WTC11 (cell line): ENCODE measurements around the gene ALG11.

Source experiments
- ATF1 ChIP-seq: sonication (generic); formaldehyde crosslinking; IDR thresholded peaks from 2 replicates; pipeline ENCODE4 v1.8.1; 2023; ENCODE audit warnings: mild to moderate bottlenecking, moderate library complexity, missing genetic modification reagents
- ATF3 ChIP-seq: sonication (generic); formaldehyde crosslinking; conservative IDR thresholded peaks from 2 replicates; pipeline ENCODE4 v1.8.1; 2022; ENCODE audit warnings: mild to moderate bottlenecking, missing genetic modification reagents
- CDX4 ChIP-seq: fragments of 250-450 bp; sonication (Bioruptor Pico); IDR thresholded peaks from 2 replicates; pipeline ENCODE4 v1.9.0; 2021; ENCODE audit warnings: moderate library complexity, mild to moderate bottlenecking, inconsistent platforms, borderline replicate concordance
- CREB1 ChIP-seq: sonication (generic); formaldehyde crosslinking; IDR thresholded peaks from 2 replicates; pipeline ENCODE4 v1.8.0; 2023; ENCODE audit warnings: mild to moderate bottlenecking, missing genetic modification reagents
- CTCF ChIP-seq: fragments of 200-600 bp; IDR thresholded peaks from 2 replicates; pipeline ENCODE4 v1.8.0; 2022; ENCODE audit warnings: antibody characterized with exemption
- IRF1 ChIP-seq: sonication (generic); formaldehyde crosslinking; IDR thresholded peaks from 2 replicates; pipeline ENCODE4 v1.8.0; 2023; ENCODE audit warnings: missing genetic modification reagents
- MLX ChIP-seq: sonication (generic); formaldehyde crosslinking; IDR thresholded peaks from 2 replicates; pipeline ENCODE4 v1.8.1; 2023; ENCODE audit warnings: mild to moderate bottlenecking, missing genetic modification reagents, moderate library complexity
- NR3C1 ChIP-seq: sonication (generic); formaldehyde crosslinking; conservative IDR thresholded peaks from 2 replicates; pipeline ENCODE4 v1.8.1; 2023; ENCODE audit warnings: low read depth, mild to moderate bottlenecking, missing genetic modification reagents
- STAT6 ChIP-seq: sonication (generic); formaldehyde crosslinking; conservative IDR thresholded peaks from 2 replicates; pipeline ENCODE4 v1.8.1; 2023; ENCODE audit warnings: mild to moderate bottlenecking, low read depth, missing genetic modification reagents, moderate library complexity
- TEAD1 ChIP-seq: sonication (generic); formaldehyde crosslinking; IDR thresholded peaks from 2 replicates; pipeline ENCODE4 v1.8.0; 2022; ENCODE audit warnings: mild to moderate bottlenecking, missing genetic modification reagents

- TF ChIP-seq MLX (CRISPR knock-in tag): no peak
- TF ChIP-seq NR3C1 (CRISPR knock-in tag): no peak
- no peak for TF ChIP-seq CTCF
- no peak for TF ChIP-seq ATF1 (CRISPR knock-in tag)
- TF ChIP-seq CDX4 (CRISPR knock-in tag): no peak
- no peak for TF ChIP-seq IRF1
- no peak for TF ChIP-seq ATF3 (CRISPR knock-in tag)
- TF ChIP-seq TEAD1 (CRISPR knock-in tag): no peak
- TF ChIP-seq CREB1 (CRISPR knock-in tag): no peak
- no peak for TF ChIP-seq STAT6 (CRISPR knock-in tag)
Observed at GRCh38 chr13:52029569-52029968, 17.4 kb downstream of the ALG11 start.
